Activated CD4-positive, alpha-beta T cell treated with anti-CD3 and anti-CD28 coated beads for 24 hours (primary cell): ENCODE data around the gene C8B.

Source experiments
- DNase-seq, 2 donors: peaks; one replicate each; pipeline ENCODE4 v3.0.0-alpha.2; 2020; ENCODE audit warnings: low read depth in 2 of 2

Gene C8B

DNA sequence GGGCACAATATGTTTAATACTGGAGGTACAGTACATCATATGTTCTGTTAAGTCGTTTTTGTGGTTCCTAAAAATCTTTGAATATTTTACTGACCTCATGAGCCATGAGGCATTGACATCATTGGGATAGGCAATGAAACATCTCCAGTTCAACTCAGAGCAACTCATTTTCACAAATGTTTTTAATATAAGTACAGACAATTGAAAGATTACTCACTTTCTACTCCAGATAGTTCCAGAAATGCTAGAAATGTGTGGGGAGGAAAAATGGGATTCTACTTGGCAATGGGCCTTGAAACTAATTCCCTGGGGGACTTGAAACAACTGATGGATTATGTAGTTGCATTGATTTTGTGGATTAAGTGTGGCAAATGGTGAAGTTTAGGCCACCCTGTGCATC lies 7.2 kb upstream of the C8B start:
- no peak for DNase-seq

- no peak for DNase-seq
Observed at GRCh38 chr1:56970280-56970679, 4.5 kb upstream of the C8B start.

- DNase-seq = no peak
Observed at GRCh38 chr1:56968878-56969495, 3.2 kb upstream of the C8B start.

DNA sequence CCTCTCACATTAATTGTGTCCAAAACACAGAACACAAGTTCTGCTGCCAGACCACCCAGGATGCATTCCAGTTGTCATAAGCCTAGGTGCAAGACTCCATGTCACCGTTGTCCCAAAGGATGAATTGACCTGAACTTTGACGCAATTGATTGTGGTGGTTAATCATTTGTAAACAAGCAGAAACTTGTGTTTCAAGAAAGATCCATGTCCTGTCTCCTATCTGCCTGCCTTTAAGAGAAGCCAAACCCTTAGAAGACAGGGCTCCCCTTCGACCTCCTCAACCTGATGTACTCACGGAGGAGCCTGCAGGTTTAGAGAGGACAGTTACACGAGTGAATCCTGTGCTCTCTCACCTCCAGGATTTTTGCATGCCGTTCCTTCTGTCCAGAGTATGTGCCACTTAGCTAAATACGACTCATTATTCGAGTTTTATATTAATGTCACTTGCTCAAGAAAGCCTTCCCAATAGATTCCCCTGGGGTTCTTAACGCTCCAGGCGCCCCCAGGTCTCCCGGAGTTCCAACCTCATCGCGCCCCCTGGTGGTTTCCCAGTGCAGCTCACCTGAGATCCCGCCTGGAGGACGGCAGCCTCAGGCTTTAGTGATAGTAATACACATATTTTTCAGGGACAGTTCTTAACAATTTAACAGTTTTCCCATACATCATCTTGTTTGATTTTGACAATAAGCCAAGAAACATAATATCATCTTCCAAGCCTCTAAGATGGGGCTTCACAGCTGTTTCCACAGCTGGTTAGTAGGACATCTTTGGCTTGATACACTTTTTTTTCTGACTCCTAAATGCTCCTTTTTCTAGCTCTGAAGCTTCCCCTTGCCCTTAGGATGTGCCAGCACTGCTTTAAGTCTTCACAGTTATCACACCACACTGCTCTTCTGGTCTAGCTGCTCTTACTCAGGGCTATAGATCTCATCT lies 2.4 kb upstream of the C8B start:
- peak in 1 of 2 donors; percentile 1 for DNase-seq

DNA sequence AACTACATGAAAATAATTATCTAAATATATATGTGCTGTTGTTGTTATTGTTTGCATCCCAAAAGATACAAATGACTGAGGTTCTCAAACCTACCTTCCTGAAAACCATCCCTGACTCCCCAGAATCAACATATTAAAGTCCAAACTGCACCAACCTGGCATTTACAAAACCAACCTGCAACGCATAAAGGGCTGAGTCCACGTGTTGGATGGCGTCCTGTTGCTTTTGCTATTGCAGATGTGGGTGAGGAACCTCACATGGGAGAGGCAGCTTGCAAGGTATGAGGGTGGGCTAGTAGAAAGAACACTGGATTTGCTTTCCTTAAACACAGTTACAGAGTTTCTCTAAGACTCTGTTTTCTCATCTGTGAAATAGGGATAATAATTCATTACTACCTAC lies 1.5 kb upstream of the C8B start:
- DNase-seq = no peak

- DNase-seq = no peak
Observed at GRCh38 chr1:56966698-56966999, 834 bp upstream of the C8B start.

GRCh38 chr1:56965191-56965590 lies 624 bp downstream of the C8B start:
- no peak for DNase-seq

DNA sequence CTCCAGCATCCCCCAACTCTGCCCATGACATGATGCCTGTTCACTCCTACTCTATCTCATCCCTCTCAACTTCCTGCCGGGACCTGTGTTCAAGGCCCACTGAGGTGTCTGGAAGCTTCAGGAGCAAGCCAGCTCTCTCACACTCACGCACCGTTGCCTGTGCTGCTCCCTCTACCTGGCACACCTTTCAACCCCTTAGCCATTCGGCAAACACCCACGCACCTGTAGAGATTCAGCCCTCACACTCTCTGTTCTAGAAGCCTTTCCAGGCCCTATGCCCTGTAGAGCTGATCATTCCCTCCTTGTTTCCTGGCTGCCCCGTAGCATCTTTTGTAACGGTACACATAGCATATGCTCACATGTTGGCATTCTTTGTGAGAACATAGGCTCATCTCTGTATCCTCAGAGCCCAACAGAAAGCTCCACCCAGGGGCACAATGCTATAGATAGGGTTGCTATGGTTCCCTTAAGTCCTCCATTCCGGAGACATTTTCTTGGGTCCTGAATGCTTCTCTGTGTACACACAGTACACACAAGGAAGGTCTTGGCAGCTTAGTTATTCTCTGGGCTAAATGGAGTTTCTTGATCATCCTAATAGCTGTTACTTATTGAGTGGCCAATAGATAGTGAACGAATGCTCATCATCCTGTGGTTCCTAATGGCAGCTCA lies 1.3 kb downstream of the C8B start:
- no peak for DNase-seq

- no peak for DNase-seq
Observed at GRCh38 chr1:56963667-56964066, 2.1 kb downstream of the C8B start.

GRCh38 chr1:56961426-56961825 lies 4.4 kb downstream of the C8B start:
- DNase-seq = no peak

- no peak for DNase-seq
Observed at GRCh38 chr1:56958526-56958925, 7.3 kb downstream of the C8B start.

DNA sequence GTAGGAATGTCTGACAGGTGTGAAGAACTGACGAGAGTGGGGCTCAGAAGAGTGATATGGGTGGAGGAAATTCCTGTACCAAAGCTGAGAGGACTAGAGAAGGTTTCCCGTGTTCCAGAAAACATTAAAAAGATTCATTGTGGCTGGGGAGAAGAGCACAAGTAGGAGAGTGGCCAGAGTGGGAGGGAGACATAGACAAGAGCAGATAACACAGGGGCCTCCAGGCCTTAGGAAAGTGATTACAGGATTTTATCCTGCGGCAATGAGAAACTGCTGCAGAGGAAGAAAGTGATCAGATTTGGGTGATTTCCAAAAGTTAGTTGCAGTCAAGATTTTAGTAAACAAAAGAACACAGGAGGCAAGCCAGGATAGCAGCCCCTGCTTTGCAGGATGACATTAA lies 7.9 kb downstream of the C8B start:
- DNase-seq = no peak

DNA sequence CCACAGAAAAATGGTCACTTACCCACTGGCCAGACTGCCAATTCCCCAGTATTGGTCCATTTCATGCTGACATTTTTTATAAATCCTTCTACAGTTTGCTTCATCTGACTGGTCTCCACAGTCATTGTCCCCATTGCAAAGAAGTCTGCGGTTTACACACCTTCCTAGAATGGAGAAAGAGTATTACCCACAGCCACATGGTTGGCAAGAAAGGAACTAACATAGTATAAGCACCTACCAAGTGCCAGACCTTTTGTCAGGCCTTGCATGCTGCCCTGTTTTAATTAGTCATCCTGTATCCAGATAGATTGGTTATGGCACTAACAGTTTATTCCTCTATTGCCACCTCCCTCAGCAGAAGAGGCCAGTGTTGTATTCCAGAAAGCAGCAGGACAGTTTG lies 11.2 kb downstream of the C8B start:
- DNase-seq = no peak

GRCh38 chr1:56953386-56953785 lies 12.4 kb downstream of the C8B start:
- no peak for DNase-seq

DNA sequence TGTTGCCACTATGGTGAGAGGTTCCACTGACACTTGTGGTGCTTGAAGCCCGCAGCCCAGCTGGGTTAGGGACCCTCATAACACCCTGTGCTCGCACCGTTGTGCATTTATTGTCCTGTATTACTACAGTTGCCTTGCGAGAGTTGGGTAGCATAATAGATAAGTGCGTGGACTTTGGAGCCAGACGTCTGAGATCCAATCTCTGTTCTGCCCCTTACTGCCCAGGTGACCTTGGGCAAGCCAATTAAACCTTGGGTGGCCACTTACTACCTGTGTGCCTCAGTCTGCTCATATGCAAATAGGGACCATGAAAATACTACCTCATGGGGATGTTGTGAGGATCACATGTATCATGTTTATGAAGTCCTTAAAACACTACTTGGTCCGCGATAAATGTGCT lies 13.3 kb downstream of the C8B start:
- no peak for DNase-seq

DNA sequence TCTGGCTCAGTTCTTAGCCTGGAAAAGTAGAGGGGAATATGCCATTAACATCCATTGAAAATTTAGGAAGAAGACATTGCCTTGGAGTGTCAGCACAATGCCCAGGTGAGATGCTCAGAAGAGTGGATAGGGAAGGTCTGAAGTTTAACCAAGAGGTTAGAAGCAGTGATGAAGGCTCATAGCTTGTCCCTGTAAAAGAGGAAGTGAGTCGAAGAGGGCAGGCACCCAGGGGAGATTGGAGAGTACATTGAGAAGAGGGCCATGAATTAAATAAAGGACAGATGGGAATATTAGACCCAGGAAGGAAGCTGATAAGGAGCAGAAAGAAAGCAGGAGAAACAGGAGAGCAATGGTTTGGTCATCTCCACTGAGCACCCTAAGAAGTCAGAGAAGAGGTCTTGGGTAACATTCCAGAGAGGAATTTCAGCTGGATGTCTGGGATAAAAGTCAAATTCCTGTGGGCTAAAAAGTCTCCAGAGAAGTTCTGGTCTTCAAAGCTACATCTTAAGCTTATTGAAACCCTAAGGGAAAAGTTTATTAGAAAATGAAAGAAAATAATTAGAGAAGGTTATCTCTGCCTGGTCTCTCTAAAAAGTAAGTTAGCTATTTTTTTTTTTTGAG lies 17.3 kb downstream of the C8B start:
- DNase-seq = no peak

DNA sequence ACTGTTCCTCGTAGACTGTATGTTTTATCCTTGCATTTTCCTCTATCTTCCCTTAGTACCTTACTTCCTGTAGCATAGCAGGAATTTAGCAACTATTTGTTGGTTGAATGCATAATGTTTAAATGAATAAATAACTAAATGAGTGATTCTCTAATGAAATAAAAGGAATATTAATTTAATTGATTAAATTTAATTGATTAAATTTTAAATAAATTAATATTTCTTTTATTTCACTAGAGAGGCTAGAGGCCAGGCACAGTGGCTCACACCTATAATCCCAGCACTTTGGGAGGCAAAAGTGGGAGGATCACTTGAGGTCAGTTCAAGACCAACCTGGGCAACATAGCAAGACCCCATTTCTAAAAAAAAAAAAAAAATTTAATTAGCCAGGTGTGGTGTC lies 25.8 kb downstream of the C8B start:
- no peak for DNase-seq

GRCh38 chr1:56939209-56939608 lies 26.6 kb downstream of the C8B start:
- DNase-seq = no peak

- DNase-seq = no peak
Observed at GRCh38 chr1:56938646-56939045, 27.2 kb downstream of the C8B start.

GRCh38 chr1:56934430-56935060 lies 31.3 kb downstream of the C8B start:
- DNase-seq = no peak

GRCh38 chr1:56933606-56934005 lies 32.2 kb downstream of the C8B start:
- no peak for DNase-seq

GRCh38 chr1:56933161-56933560 lies 32.7 kb downstream of the C8B start:
- no peak for DNase-seq
